ENCODE data around the gene STARD4.

Gene STARD4

DNA sequence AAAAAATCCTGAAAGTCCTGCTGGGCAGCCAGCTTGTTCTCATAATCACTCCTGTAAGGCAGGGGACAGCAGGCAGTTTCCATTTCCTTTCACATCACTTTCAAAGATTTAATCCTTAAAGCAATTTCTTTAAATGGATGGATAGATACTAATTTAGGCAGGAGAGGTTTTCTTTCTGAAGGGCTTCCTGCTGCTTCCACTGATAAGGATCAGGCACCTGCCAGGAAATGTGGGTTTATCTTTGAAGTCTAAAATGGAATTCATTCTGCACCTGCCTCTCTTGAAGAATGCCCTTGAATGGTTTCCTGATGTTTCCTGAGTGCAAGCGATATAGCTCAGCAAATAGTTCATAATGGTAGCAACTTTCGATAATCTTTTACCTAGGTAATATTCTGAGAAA lies 64.5 kb downstream of the STARD4 start:
- no peak overlapping the region for H3K4me3 ChIP-seq (ENCODE audit: low read length)
- no peak for DNase-seq (ENCODE audit: low read depth)
- TF ChIP-seq, protein P1, sequence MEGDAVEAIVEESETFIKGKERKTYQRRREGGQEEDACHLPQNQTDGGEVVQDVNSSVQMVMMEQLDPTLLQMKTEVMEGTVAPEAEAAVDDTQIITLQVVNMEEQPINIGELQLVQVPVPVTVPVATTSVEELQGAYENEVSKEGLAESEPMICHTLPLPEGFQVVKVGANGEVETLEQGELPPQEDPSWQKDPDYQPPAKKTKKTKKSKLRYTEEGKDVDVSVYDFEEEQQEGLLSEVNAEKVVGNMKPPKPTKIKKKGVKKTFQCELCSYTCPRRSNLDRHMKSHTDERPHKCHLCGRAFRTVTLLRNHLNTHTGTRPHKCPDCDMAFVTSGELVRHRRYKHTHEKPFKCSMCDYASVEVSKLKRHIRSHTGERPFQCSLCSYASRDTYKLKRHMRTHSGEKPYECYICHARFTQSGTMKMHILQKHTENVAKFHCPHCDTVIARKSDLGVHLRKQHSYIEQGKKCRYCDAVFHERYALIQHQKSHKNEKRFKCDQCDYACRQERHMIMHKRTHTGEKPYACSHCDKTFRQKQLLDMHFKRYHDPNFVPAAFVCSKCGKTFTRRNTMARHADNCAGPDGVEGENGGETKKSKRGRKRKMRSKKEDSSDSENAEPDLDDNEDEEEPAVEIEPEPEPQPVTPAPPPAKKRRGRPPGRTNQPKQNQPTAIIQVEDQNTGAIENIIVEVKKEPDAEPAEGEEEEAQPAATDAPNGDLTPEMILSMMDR (IDR thresholded peaks at IDR 0.05; ENCODE audit: insufficient read depth, low read depth, low read length, missing control alignments): no peak

DNA sequence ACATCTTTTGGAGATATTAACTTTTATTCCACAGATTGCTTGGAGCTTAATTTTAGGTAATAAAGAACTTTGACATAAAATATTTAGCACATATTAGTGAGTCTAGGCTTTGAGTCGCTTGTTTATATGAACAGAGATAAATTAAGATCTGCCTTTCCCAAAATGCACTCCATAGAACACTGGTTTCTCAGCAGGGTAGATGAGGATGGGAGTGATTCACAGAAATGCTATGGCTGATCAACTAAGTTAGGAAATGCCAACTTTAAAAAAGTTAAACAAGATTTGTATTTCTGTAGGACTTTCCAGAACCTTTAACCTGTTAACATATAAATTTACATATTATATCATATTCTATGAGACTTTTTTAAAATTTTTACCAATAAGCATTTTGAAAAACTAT lies 65.2 kb downstream of the STARD4 start:
- no peak overlapping the region for H3K4me3 ChIP-seq (ENCODE audit: low read length)
- TF ChIP-seq, protein P1 (IDR thresholded peaks at IDR 0.05; ENCODE audit: insufficient read depth, low read depth, low read length, missing control alignments): no peak
- DNase-seq (ENCODE audit: low read depth): no peak

All from epithelial cell of esophagus (primary cell).